Hematopoietic multipotent progenitor cell treated with erythropoietin and hydrocortisone succinate and interleukin-3 and kit ligand, for 8 days (in vitro differentiated cells): ENCODE results near the gene IQSEC1.
"Not testable (repeated sequence)": the region's sequence is repeated elsewhere in the genome, so short reads cannot be mapped to it uniquely, and the experiment has no call there.

Experiments
- DNase-seq: peaks from one replicate; pipeline ENCODE4 v3.0.0-alpha.2; 2015

Gene IQSEC1

GRCh38 chr3:12853847-12854246, 219.4 kb downstream of the IQSEC1 start:
- DNase-seq, result not testable (repeated sequence)

GRCh38 chr3:12852201-12852600, 221.0 kb downstream of the IQSEC1 start:
- no peak for DNase-seq
